BJ (cell line): Measurements from ENCODE around the gene SLC34A1. TPM values are rescaled to one million over a fixed set of nuclear protein-coding genes. Genes with fewer than 3 reads are reported as not detected.
A peak's percentile ranks its signal among the peaks of the same experiment; 100 is the strongest.

Source experiments
- CTCF ChIA-PET: fragments of 350-600 bp; formaldehyde crosslinking; extraction: SDS; loops from one replicate; lab custom pipeline; 2021; ENCODE audit warnings: antibody characterized with exemption, inconsistent platforms; lab: Yijun Ruan, JAX
- POLR2A ChIA-PET: fragments of 300-600 bp; sonication (Branson Sonifier 250); formaldehyde crosslinking; extraction: SDS; loops from one replicate; lab custom pipeline; 2021; ENCODE audit warnings: antibody characterized with exemption; lab: Charles Lee
- DNase-seq: peaks from one replicate; pipeline ENCODE4 v3.0.0-alpha.2; 2011; ENCODE audit warnings: low read depth
- H3K27me3 ChIP-seq: 2 replicates; pipeline ENCODE4 v1.6.0; 2011; ENCODE audit warnings: low read length; ENCODE audit not compliant: control insufficient read depth, insufficient read depth
- H3K36me3 ChIP-seq: 2 replicates; pipeline ENCODE4 v1.5.1; 2011; ENCODE audit warnings: low read length; ENCODE audit not compliant: control insufficient read depth, insufficient read depth
- H3K4me3 ChIP-seq: 2 replicates; pipeline ENCODE4 v1.5.1; 2011; ENCODE audit warnings: low read depth, mild to moderate bottlenecking, control low read depth, low read length
- polyA plus RNA-seq: library from polyadenylated mRNA; depleted of rRNA; stranded (reverse); fragments of >200 nt; gene quantifications from 2 replicates; pipeline ENCODE4 v1.2.3, GENCODE V29; 2011
- TF ChIP-seq, protein P1 (sequence below): IDR thresholded peaks from 2 replicates; pipeline ENCODE4 v1.5.1; 2011; ENCODE audit warnings: low read depth, mild to moderate bottlenecking, control low read depth, inconsistent platforms, low read length, moderate library complexity; ENCODE audit not compliant: insufficient read depth

The SLC34A1 gene
- polyA plus RNA-seq, 1 experiment = not detected

DNA sequence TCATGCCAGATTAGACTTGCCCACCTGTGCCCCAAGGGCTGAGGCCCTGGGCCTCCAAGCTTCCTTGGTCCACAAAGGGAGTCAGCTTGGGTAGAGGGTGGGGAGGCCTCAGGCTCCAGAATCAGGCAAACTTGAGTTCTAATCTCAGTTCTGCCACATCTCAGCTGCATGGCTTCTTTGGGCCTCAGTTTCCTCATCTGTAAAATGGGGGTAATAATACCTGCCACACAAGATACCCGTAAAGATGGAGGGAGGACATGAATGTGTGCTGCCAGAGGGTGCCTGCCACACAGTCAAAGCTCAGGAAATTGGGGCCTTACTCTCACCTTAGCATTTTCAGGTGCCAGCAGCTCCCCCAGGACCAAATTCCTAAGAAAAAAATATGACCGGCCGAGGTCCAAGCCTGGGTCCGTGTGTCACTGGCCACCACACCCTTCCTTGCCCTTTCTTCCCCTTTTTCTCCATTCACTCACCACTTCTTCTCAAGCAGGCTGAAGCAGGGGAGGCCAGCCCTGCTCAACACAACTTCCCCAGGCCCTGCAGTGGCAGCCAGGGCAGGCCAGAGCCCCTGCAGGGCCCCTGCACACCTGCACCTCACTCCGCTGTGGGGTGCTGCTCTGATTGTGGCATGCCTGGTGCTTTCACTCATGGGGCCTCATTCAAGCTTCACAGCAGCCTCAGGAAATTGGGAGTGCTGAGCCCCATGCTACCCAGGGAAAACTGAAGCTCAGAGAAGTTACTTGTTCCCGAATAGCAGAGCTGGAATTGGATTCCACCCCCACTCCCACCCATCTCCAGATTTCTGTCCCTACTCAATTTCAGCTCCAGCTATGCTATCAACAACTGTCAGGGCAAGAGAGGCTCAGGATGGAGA lies 22.6 kb upstream of the SLC34A1 start:
- no peak for DNase-seq
- Histone ChIP-seq H3K4me3 (no peak overlapping the region), H3K36me3 (no peaks in the 10 kb centered on the region), H3K27me3 (peaks cover 3% of the 10 kb centered on the region)
- CTCF ChIA-PET = interaction anchor here (1.0 to 2.1 kb wide), 5 partner anchors 8 to 94 kb away, joined by 3 to 9 read pairs (median 5); partner anchors contain the start of gene LMAN2
- POLR2A ChIA-PET = interaction anchor here (0.6 kb wide), 1 partner anchor 167 kb away, joined by 8 read pairs; no protein-coding TSS in a partner anchor
- TF ChIP-seq, protein P1, sequence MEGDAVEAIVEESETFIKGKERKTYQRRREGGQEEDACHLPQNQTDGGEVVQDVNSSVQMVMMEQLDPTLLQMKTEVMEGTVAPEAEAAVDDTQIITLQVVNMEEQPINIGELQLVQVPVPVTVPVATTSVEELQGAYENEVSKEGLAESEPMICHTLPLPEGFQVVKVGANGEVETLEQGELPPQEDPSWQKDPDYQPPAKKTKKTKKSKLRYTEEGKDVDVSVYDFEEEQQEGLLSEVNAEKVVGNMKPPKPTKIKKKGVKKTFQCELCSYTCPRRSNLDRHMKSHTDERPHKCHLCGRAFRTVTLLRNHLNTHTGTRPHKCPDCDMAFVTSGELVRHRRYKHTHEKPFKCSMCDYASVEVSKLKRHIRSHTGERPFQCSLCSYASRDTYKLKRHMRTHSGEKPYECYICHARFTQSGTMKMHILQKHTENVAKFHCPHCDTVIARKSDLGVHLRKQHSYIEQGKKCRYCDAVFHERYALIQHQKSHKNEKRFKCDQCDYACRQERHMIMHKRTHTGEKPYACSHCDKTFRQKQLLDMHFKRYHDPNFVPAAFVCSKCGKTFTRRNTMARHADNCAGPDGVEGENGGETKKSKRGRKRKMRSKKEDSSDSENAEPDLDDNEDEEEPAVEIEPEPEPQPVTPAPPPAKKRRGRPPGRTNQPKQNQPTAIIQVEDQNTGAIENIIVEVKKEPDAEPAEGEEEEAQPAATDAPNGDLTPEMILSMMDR = no peak

DNA sequence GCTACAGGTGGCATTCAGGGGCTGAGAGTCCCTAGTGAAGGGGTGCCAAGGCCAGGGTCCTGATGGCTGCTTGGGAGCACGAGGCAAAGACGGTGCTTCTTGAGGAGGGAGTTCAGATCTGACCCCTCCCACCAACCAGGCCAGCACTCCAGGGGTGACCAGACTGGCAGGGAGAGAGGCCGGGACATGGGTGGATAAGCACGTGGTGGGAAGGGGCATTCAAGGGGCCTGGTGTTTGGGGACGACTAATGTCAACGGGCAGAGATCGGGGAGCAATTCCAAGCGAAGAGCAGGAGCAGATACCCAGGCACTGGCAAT lies 22.0 kb upstream of the SLC34A1 start:
- CTCF ChIA-PET = interaction anchor here (1.0 to 2.1 kb wide), 4 partner anchors 9 to 93 kb away, joined by 3 to 9 read pairs (median 4); partner anchors contain the start of gene LMAN2
- no peak for DNase-seq
- no peak overlapping the region for H3K4me3 ChIP-seq
- POLR2A ChIA-PET = no interaction called here
- H3K36me3 ChIP-seq = no peaks in the 10 kb centered on the region
- H3K27me3 ChIP-seq = peaks cover 3% of the 10 kb centered on the region
- TF ChIP-seq, protein P1 = no peak

DNA sequence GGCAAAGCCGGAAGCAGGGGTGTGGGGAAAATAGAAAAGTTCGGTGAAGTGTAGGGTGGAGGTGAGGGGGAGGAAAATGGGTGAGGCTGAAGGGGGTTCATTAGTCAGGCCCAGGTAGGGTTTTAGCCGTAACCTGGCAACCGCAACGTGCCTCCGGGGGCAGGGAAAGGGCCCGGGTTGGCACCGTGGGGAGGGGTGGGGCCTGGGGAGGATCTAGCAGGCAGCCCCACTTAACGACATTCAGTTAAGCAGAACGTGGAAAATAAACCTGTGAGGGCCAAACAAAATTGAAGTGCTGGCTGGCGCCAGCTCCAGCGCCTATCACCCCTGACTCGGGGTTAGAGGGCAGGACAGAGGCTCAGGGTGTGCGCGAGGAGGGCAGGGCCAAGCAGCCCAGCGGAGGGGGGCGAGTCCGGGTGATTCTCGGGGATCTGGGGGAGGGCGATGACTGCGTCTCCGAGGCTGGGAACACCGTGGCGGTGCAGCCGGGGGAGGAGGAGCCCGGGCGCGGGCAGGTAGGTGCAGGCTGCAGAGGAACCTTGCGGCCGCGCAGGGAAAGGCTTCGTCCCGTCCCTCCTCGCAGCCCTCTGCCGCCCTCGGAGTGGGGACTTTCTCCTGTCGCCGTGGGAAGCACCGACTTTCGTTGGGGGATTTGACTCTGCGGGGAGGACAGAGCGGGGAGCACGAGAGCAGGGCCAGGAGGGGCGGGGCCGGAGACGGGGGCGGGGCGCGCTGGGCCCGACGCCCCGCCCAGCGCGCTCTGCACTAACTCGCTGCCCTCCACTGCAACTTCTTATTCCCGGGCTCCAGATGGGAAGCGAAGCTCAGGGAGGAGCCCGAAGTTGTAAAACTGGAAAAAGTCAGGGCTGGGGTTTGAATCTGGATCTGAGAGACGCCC lies 21.4 kb upstream of the SLC34A1 start:
- CTCF ChIA-PET = interaction anchor here (1.1 to 3.0 kb wide), 2 partner anchors 27 to 65 kb away, joined by 3 to 12 read pairs; no protein-coding TSS in a partner anchor
- H3K4me3 ChIP-seq = peak overlapping the region; percentile 43
- no peaks in the 10 kb centered on the region for H3K27me3 ChIP-seq
- H3K36me3 ChIP-seq = no peaks in the 10 kb centered on the region
- POLR2A ChIA-PET = interaction anchor here (0.6 kb wide), 2 partner anchors 16 to 134 kb away, joined by 5 to 15 read pairs; partner anchors contain the start of gene PDLIM7
- TF ChIP-seq, protein P1 = peak; percentile 2; the same call in 1 of the 2 replicates
- DNase-seq = no peak

DNA sequence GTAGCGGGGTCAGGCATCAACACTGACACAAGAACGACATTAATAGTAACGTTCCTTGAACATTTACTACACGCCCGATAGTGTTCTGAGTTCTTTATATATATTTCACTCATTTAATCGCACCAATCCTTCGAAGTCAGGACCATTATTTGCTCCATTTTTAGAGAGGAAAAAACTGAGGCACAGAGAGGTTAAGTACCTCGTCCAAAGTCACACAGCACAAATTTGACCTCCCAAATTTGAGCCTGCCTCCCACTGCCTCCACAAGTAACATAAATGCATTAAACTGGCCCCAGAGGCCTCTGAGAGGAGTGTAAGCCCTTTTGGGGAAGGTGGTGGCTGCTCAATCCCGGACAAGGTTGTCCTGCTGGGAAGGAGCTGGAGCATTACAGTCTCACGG lies 20.7 kb upstream of the SLC34A1 start:
- no peak for DNase-seq
- no peak overlapping the region for H3K4me3 ChIP-seq
- ChIA-PET CTCF (interaction anchor here (0.6 to 3.0 kb wide), 3 partner anchors 24 to 64 kb away, joined by 3 to 12 read pairs (median 3); no protein-coding TSS in a partner anchor), POLR2A (interaction anchor here (0.6 kb wide), 2 partner anchors 16 to 134 kb away, joined by 5 to 15 read pairs; partner anchors contain the start of gene PDLIM7)
- H3K36me3 ChIP-seq = no peaks in the 10 kb centered on the region
- H3K27me3 ChIP-seq = no peaks in the 10 kb centered on the region; the same call in 1 of the 2 replicates
- TF ChIP-seq, protein P1 = no peak
